Activated CD4-positive, alpha-beta memory T cell treated with anti-CD3 and anti-CD28 coated beads for 36 hours (primary cell): ENCODE data around the gene IL1A. TPM values are rescaled to one million over a fixed set of nuclear protein-coding genes. Genes with fewer than 3 reads are reported as not detected.
A peak's percentile ranks its signal among the peaks of the same experiment; 100 is the strongest.

Source experiments
- CTCF ChIA-PET: fragments of 350-600 bp; sonication (Branson Sonifier 250); formaldehyde crosslinking; loops from one replicate; lab custom pipeline; 2021; ENCODE audit warnings: antibody characterized with exemption, inconsistent platforms; lab: Charles Lee
- POLR2A ChIA-PET: fragments of 350-600 bp; sonication (Branson Sonifier 250); formaldehyde crosslinking; loops from one replicate; lab custom pipeline; 2021; ENCODE audit warnings: antibody characterized with exemption; lab: Charles Lee
- DNase-seq: peaks from one replicate; pipeline ENCODE4 v3.0.0-alpha.2; 2020
- H3K27ac Mint-ChIP-seq: one replicate; pipeline ENCODE4 v1.8.0; 2021; ENCODE audit warnings: mixed read lengths
- H3K27me3 Mint-ChIP-seq: one replicate; pipeline ENCODE4 v1.8.0; 2021; ENCODE audit warnings: mixed read lengths
- H3K36me3 Mint-ChIP-seq: one replicate; pipeline ENCODE4 v1.8.0; 2021; ENCODE audit warnings: mixed read lengths
- H3K4me1 Mint-ChIP-seq: one replicate; pipeline ENCODE4 v1.8.0; 2021; ENCODE audit warnings: low read depth, mixed read lengths
- H3K4me3 Mint-ChIP-seq: one replicate; pipeline ENCODE4 v1.8.0; 2021; ENCODE audit warnings: mild to moderate bottlenecking, mixed read lengths
- H3K9me3 Mint-ChIP-seq: one replicate; pipeline ENCODE4 v1.8.0; 2021; ENCODE audit warnings: mixed read lengths
- intact Hi-C: fragments of 100-400 bp; cut with micrococcal nuclease; formaldehyde crosslinking; loops from one replicate; pipeline ENCODE4 v1.15.1; 2023
- total RNA-seq, 2 experiments: library from RNA; stranded (reverse); gene quantifications; one replicate each; pipeline ENCODE4 v1.2.3, GENCODE V29; 2021

IL1A gene
- total RNA-seq, 2 experiments from 2014 or later, result 15.7 to 16.4 TPM

GRCh38 chr2:112754564-112754963, 29.7 kb downstream of the IL1A start:
- ChIA-PET CTCF (interaction anchor here (1.8 to 8.2 kb wide), 4 partner anchors 125 to 187 kb away, joined by 8 to 202 read pairs (median 47); no protein-coding TSS in a partner anchor), POLR2A (interaction anchor here (0.6 kb wide), 1 partner anchor 143 kb away, joined by 3 read pairs; no protein-coding TSS in a partner anchor)
- no peaks in the 10 kb centered on the region for H3K27me3 Mint-ChIP-seq
- DNase-seq, result no peak
- no peak overlapping the region for H3K4me3 Mint-ChIP-seq
- H3K4me1 Mint-ChIP-seq, result peaks cover 42% of the 10 kb centered on the region
- intact Hi-C loops, result no loop called here
- H3K9me3 Mint-ChIP-seq, result no peaks in the 10 kb centered on the region
- no peak overlapping the region for H3K27ac Mint-ChIP-seq
- peaks cover 67% of the 10 kb centered on the region for H3K36me3 Mint-ChIP-seq

GRCh38 chr2:112752667-112753066, 31.6 kb downstream of the IL1A start:
- Mint-ChIP-seq H3K4me3 (no peak overlapping the region), H3K4me1 (peaks cover 33% of the 10 kb centered on the region), H3K9me3 (no peaks in the 10 kb centered on the region), H3K36me3 (peaks cover 55% of the 10 kb centered on the region), H3K27ac (no peak overlapping the region), H3K27me3 (no peaks in the 10 kb centered on the region)
- POLR2A ChIA-PET, result no interaction called here
- CTCF ChIA-PET, result interaction anchor here (1.1 to 8.2 kb wide), 6 partner anchors 10 to 191 kb away, joined by 3 to 202 read pairs (median 45); no protein-coding TSS in a partner anchor
- intact Hi-C loops, result no loop called here
- DNase-seq, result no peak

DNA sequence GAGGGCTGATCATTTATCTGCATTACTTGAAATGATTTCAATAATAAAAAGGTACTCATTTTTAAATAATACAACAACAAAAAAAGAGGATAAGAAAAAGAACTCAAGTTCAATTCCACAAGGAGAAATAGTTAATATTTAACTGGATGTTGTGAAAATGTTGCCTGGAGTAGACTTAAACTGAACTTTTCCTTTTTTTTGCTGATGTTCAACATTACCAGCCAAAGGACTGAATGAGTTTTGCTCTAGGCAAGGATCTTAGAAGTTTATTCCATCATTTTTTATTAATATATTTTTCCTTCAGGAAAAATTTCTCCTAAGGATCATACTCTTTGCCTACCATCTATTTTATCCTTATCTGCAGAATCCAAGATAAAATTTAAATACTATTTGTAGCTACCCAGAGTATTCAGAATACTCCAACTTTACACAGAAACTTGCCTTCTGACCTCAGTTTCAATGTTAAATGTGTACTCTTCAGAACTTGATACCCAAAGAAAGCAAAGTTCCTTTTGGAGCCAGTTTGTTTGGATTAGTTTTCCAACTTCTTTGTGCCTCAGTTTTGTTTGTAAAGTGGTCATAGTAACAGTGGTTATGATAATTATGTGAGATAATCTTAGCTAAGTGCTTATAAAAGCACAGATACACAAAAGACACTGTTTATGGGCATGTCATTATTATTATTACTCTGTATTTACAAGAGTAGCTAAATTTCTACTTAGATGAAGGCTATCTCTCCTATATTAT, 32.7 kb downstream of the IL1A start:
- no peak overlapping the region for H3K27ac Mint-ChIP-seq
- H3K9me3 Mint-ChIP-seq, result no peaks in the 10 kb centered on the region
- peaks cover 53% of the 10 kb centered on the region for H3K36me3 Mint-ChIP-seq
- intact Hi-C loops, result no loop called here
- DNase-seq, result no peak
- H3K4me3 Mint-ChIP-seq, result no peak overlapping the region
- CTCF ChIA-PET, result interaction anchor here (0.7 to 8.2 kb wide), 10 partner anchors 9 to 386 kb away, joined by 3 to 202 read pairs (median 5); no protein-coding TSS in a partner anchor
- H3K27me3 Mint-ChIP-seq, result no peaks in the 10 kb centered on the region
- H3K4me1 Mint-ChIP-seq, result peaks cover 30% of the 10 kb centered on the region
- POLR2A ChIA-PET, result no interaction called here

GRCh38 chr2:112750560-112750843, 33.8 kb downstream of the IL1A start:
- CTCF ChIA-PET, result interaction anchor here (0.6 to 8.2 kb wide), 23 partner anchors 10 to 208 kb away, joined by 3 to 202 read pairs (median 12); partner anchors contain the start of gene SLC20A1
- Mint-ChIP-seq H3K4me1 (peaks cover 23% of the 10 kb centered on the region), H3K36me3 (peaks cover 47% of the 10 kb centered on the region), H3K27me3 (no peaks in the 10 kb centered on the region), H3K9me3 (no peaks in the 10 kb centered on the region), H3K27ac (no peak overlapping the region), H3K4me3 (no peak overlapping the region)
- no peak for DNase-seq
- intact Hi-C loops, result no loop called here
- POLR2A ChIA-PET, result no interaction called here

DNA sequence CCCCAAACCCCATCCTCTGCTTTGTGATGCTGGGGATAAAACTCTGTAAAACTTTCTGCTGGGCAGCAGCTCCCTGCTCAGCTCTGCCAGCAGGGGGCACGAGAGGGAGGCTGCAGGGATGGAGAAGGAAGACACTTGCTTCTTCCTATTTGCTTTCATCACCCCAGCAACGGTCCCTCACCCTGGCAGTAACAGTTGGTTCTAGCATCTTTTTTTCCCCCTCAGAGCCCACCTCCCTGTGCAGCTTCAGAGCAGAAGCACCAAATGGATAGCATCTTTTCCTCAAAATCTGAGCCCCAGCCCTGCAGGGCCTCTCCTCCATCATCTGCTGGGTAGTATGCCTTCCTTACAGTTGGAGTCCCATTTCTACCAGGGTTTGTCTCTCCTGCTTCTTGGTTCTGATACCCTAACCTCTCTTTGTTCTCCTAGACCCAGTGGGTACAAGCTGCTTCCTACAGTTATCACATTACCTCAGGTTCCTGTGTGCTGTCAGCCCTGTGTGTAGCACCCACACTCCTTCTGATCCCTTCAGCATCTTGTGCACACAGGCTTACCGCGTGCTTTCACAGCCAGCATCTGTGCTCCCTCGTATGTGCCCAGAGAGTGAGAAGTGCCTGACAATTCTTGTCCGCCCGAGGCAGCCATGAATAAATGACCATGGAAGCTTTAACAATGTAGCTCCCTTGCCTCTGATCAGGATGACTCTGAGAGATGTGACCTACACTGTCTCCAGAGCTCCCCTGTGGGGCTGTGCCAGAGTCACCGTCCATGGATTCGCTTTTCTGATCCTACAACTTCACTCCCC, 34.3 kb downstream of the IL1A start:
- intact Hi-C loops, result loop anchor here (1.0 kb wide), 3 partner anchors 14 to 191 kb away; partner anchors contain the start of gene CKAP2L
- CTCF ChIA-PET, result interaction anchor here (0.6 to 8.2 kb wide), 56 partner anchors 9 to 432 kb away, joined by 3 to 202 read pairs (median 4); partner anchors contain the start of genes IL1A and SLC20A1
- H3K4me1 Mint-ChIP-seq, result peaks cover 21% of the 10 kb centered on the region
- peaks cover 42% of the 10 kb centered on the region for H3K36me3 Mint-ChIP-seq
- H3K27me3 Mint-ChIP-seq, result no peaks in the 10 kb centered on the region
- POLR2A ChIA-PET, result interaction anchor here (0.6 to 1.2 kb wide), 2 partner anchors 133 to 192 kb away, joined by 4 read pairs; no protein-coding TSS in a partner anchor
- peak overlapping the region; percentile 12 for H3K4me3 Mint-ChIP-seq
- no peaks in the 10 kb centered on the region for H3K9me3 Mint-ChIP-seq
- DNase-seq, result peak; percentile 90
- H3K27ac Mint-ChIP-seq, result peak overlapping the region; percentile 44

DNA sequence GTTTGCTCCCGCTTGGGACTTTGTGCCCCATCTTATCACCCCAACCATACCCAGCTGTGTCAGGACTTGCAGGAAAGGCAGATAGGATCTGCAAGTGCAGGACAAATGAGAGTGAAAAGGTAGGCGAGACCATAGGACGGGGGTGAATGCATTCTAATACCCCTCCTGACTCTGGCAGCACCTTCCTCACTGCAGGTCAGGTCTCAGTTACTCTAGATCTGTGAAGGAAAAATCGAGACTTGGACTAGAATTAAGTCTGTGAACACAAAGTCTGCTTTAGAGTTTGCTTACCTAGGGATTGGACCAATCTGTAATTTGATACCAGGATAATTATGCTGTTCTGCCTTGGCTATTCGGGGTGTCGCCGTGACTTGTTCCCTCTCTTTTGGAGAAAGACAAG, 43.8 kb downstream of the IL1A start:
- POLR2A ChIA-PET, result no interaction called here
- DNase-seq, result no peak
- Mint-ChIP-seq H3K27me3 (no peaks in the 10 kb centered on the region), H3K4me3 (no peak overlapping the region), H3K27ac (no peak overlapping the region), H3K36me3 (peaks cover 48% of the 10 kb centered on the region), H3K9me3 (no peaks in the 10 kb centered on the region), H3K4me1 (peaks cover 7% of the 10 kb centered on the region)
- intact Hi-C loops, result no loop called here
- CTCF ChIA-PET, result interaction anchor here (1.2 to 5.8 kb wide), 3 partner anchors 9 to 219 kb away, joined by 4 to 28 read pairs (median 19); no protein-coding TSS in a partner anchor

DNA sequence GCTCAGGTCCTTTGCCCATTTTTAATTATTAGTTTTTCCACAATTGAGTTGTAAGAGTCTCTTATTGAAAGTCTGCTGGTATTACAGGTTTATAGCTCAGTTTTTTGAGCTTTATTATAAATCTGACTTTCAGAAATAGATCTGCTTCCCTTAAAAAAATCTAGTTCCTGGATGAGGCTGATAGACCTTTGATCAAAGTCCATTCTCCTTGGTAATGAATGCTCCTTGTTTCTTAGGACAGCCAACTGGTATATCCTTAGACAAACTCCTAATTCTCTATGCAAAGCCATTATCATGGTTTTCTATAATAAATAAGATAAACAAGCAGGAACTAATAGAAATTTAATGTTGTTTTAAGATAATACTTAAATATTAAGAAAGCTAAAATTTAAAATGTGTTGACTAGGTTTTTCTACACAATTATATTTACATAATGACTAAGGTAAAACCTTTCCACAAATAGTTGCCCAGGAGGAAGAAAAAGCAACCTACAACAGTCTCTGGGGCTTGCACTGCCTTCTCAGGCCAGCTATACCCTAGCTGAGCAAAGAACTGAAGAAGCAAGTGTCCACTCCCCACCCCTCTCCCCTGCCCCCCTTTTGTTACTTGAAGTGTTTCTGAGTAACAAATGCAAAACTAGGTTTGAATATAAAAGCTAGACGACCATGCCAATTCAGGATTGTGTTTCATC, 46.6 kb downstream of the IL1A start:
- CTCF ChIA-PET, result interaction anchor here (1.1 to 5.8 kb wide), 7 partner anchors 10 to 204 kb away, joined by 3 to 28 read pairs (median 9); no protein-coding TSS in a partner anchor
- intact Hi-C loops, result no loop called here
- Mint-ChIP-seq H3K4me3 (no peak overlapping the region), H3K4me1 (peaks cover 7% of the 10 kb centered on the region), H3K27me3 (no peaks in the 10 kb centered on the region), H3K9me3 (no peaks in the 10 kb centered on the region), H3K27ac (no peak overlapping the region), H3K36me3 (peaks cover 45% of the 10 kb centered on the region)
- DNase-seq, result no peak
- POLR2A ChIA-PET, result no interaction called here

DNA sequence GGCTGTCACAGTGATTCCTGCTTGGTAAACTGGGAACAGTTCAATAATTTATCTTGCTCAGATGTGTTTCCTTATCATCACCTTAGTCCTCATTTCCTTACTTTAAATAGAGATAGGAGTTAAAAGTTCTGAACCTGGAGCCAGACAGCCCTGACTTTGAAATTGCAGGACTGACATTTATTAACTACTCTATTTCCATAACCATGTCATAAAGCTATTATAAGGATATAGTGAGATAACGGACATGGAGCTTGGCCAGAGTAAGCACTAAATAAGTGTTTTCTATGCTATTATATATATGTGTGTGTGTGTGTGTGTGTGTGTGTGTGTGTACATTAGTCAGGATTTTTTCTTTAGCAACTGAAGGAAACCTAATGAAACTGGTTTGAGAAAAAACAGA, 50.4 kb downstream of the IL1A start:
- no peak for DNase-seq
- ChIA-PET CTCF (interaction anchor here (0.6 kb wide), 1 partner anchor 24 kb away, joined by 3 read pairs; no protein-coding TSS in a partner anchor), POLR2A (no interaction called here)
- H3K27ac Mint-ChIP-seq, result no peak overlapping the region
- no peaks in the 10 kb centered on the region for H3K9me3 Mint-ChIP-seq
- no peak overlapping the region for H3K4me3 Mint-ChIP-seq
- peaks cover 14% of the 10 kb centered on the region for H3K36me3 Mint-ChIP-seq
- H3K4me1 Mint-ChIP-seq, result peaks cover 7% of the 10 kb centered on the region
- H3K27me3 Mint-ChIP-seq, result no peaks in the 10 kb centered on the region
- intact Hi-C loops, result no loop called here

- Mint-ChIP-seq H3K4me3 (no peak overlapping the region), H3K4me1 (peaks cover 7% of the 10 kb centered on the region), H3K36me3 (peaks cover 11% of the 10 kb centered on the region), H3K9me3 (no peaks in the 10 kb centered on the region), H3K27ac (no peak overlapping the region), H3K27me3 (no peaks in the 10 kb centered on the region)
- intact Hi-C loops, result no loop called here
- ChIA-PET CTCF (interaction anchor here (0.6 kb wide), 1 partner anchor 24 kb away, joined by 3 read pairs; no protein-coding TSS in a partner anchor), POLR2A (no interaction called here)
- no peak for DNase-seq
These were observed 50.8 kb downstream of the IL1A start for GRCh38 chr2:112733456-112733855.

GRCh38 chr2:112731479-112731878, 52.8 kb downstream of the IL1A start:
- no peaks in the 10 kb centered on the region for H3K9me3 Mint-ChIP-seq
- H3K27ac Mint-ChIP-seq, result no peak overlapping the region
- CTCF ChIA-PET, result interaction anchor here (0.8 to 8.0 kb wide), 5 partner anchors 11 to 210 kb away, joined by 3 to 212 read pairs (median 4); no protein-coding TSS in a partner anchor
- H3K36me3 Mint-ChIP-seq, result no peaks in the 10 kb centered on the region
- no peaks in the 10 kb centered on the region for H3K27me3 Mint-ChIP-seq
- H3K4me3 Mint-ChIP-seq, result no peak overlapping the region
- intact Hi-C loops, result no loop called here
- POLR2A ChIA-PET, result no interaction called here
- H3K4me1 Mint-ChIP-seq, result no peaks in the 10 kb centered on the region
- DNase-seq, result no peak

DNA sequence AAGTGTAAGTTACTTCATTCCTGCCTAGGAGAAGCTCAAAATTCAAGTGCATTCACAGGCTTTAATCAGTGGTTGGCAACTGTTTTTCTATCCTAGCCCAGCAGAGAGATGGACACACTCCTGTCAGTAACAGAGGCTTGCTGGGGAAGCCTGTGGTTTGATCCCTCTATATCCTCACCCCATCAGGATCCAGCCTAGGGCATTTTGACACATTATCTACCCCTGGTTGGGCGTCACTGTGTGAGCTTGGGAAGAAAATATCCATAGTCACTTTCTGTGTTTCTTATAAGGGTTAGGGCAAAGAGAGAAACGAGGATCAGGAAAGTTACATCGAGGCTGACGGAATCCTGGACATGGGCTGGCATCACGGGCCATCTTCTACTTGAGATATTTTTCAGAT, 53.5 kb downstream of the IL1A start:
- H3K27me3 Mint-ChIP-seq, result no peaks in the 10 kb centered on the region

More for the DNA sequence above, 53.5 kb downstream of the IL1A start:
- POLR2A ChIA-PET, result no interaction called here
- intact Hi-C loops, result no loop called here
- no peaks in the 10 kb centered on the region for H3K4me1 Mint-ChIP-seq
- H3K4me3 Mint-ChIP-seq, result no peak overlapping the region
- H3K36me3 Mint-ChIP-seq, result no peaks in the 10 kb centered on the region
- DNase-seq, result no peak
- no peak overlapping the region for H3K27ac Mint-ChIP-seq
- no peaks in the 10 kb centered on the region for H3K9me3 Mint-ChIP-seq
- CTCF ChIA-PET, result interaction anchor here (0.8 to 8.3 kb wide), 5 partner anchors 19 to 211 kb away, joined by 3 to 212 read pairs (median 4); no protein-coding TSS in a partner anchor
